ENCODE data around the gene CDKAL1.
"Not testable (repeated sequence)": the region's sequence is repeated elsewhere in the genome, so short reads cannot be mapped to it uniquely, and the experiment has no call there.

Gene CDKAL1

DNA sequence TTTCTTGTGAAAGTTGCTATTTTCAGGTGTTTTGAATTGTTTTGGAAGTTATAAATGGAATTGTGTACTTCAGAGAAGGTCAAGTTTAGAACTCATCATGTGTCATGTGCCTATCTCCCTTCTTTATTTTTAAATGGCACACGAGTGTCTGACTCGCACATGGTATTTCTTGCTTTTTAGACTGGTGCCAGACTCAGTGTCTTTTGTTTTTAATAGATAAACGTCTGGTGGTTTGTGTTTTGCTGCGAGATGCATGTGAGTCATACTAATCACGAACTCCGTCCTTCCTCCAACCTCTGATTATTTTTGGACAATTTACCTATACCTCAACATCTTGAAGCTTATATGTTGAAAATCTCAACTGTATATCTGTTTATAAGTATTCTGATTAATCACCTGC, 292.1 kb downstream of the CDKAL1 start:
- H3K4me3 ChIP-seq (ENCODE audit: low read depth, low read length), result no peak overlapping the region

DNA sequence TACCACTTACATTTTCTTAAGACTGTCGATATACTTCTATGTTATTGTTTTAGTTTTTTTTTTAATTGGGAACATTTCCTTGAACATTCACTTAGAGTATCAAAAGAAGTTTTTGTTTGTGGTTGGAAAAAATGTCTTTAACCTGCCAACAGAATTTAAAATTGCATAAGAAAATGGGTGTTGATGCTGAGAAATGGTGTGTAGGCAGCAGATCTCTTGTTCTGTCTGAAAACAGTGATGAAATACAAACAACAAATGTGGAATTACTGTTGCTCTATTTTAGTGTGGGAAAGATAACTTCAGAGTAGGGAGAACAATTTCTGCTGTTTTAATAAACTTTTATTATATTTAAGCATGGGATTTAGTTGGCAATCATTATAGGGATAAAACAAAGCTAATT, 293.5 kb downstream of the CDKAL1 start:
- no peak overlapping the region for H3K4me3 ChIP-seq (ENCODE audit: low read depth, low read length)

DNA sequence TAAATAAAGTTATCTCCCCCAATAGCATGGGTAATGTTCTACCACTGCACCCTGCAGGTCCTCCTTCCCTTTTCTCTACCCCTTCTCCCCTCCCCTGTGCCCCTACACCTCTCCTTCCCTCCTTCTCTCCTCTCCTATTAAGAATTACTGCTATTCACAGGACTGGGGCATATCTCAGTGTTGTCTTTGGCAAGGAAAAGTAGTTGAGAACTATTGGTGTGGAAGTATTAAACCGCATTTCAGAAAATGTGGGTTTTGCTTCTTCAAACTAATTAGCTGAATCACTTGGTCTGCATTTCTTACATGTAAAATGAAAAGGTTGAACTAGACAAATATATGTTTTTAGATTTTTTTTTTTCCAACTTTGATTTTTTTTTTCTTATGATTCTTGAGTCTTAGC, 296.3 kb downstream of the CDKAL1 start:
- no peak overlapping the region for H3K4me3 ChIP-seq (ENCODE audit: low read depth, low read length)

DNA sequence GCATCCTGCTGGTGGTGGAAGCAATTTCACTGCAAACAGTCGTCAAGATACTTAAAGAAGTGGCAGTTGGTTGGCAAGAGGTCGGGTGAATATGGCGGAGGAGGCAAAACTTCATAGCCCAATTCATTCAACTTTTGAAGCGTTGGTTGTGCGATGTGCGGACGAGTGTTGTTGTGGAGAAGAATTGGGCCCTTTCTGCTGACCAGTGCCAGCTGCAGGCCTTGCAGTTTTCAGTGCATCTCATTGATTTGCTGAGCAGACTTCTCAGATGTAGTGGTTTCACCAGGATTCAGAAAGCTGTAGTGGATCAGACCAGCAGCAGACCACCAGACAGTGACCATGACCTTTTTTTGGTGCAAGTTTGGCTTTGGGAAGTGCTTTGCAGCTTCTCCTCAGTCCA, 297.0 kb downstream of the CDKAL1 start:
- H3K4me3 ChIP-seq (ENCODE audit: low read depth, low read length), result not testable (repeated sequence)

DNA sequence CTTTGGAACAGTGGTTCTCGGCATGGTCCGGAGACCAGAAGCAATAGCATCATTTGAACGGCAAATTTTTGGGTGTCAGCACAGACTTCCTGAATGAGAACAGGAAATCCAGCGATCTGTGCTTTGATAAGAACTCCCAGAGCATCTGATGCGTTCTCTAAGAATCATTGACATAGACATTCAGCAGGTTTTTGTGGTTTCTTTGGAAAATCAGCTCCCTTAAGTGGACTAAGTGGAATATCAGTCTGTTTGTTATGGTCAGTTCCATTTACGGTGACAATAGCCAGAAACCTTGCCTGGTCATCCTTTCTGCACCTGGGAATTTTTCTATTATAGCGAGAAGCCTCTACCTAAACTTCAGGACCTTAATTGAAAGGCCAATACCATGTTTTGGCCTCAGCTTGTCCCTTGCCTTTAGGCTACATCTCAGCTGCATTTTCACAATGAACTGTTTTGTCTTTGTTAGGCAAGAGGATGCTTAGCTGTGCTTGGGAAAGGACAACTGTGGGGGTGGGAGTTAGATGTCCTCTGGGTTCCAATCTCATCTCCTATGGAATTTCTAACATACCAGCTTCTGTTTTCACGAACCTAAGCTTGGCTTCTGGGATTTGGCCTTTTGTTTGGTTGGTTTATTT, 299.7 kb downstream of the CDKAL1 start:
- no peak overlapping the region for H3K4me3 ChIP-seq (ENCODE audit: low read depth, low read length)

DNA sequence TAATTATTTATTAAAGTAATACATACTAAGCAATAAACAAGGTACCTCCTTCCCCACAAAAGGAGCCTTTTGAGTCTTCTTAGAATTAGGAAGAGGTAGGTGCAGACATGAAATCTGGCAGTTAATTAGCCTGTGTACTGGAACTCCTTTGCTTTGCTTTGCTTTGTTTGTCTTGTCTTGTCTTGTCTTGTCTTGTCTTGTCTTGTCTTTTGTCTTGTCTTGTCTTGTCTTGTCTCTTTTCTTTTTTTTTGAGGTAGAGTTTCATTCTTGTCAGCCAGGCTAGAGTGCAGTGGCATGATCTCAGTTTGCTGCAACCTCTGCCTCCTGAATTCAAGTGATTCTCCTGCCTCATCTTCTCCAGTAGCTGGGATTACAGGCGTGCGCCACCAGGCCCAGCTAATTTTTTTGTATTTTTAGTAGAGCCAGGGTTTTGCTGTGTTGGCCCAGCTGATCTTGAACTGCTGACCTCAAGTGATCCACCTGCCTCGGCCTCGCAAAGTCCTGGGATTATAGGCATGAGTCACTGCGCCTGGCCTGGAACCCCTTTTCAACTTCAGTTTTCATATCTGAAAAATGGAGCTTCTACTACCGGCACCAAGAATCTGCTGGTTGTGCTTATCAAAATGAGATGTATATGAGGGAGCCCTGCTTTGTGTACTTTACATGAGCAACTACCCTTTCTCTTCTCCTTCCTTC, 301.2 kb downstream of the CDKAL1 start:
- no peak overlapping the region for H3K4me3 ChIP-seq (ENCODE audit: low read depth, low read length)

DNA sequence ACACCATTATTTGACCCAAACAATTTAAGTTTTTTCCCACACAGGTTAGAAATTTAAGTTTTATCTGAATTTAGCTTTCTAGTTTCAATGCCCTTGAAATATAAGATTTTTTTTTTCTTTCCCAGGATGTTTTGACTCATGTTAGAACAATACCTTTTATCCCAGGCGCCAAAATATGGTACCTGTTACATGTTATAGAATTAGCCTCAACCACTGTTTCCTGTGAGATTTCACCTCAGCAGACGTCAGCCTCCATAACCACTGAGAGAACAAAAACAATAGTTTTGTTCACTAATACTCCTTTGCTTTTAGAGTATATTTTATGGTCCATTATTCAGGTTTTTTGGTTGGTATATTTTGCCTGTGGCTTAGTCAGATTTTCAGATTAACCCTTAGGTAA, 302.9 kb downstream of the CDKAL1 start:
- no peak overlapping the region for H3K4me3 ChIP-seq (ENCODE audit: low read depth, low read length)

DNA sequence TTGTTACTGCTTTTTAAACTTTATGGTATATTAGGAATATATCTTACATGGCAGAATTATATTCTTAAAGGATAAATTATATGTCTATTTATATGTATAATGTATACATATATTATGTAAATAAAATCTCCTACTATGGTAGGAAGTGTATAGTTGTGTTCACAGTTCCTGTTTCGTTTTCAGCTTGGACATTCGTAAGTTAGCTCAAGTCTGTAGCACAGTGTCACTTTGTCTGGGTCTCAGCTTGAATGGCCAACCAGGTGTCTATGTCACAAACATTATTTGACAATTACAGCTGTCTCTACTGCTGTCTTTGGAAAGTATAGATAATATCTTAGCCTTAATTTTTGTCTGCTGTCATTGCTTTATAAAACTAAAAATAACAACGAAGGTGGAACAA, 303.9 kb downstream of the CDKAL1 start:
- no peak overlapping the region for H3K4me3 ChIP-seq (ENCODE audit: low read depth, low read length)

DNA sequence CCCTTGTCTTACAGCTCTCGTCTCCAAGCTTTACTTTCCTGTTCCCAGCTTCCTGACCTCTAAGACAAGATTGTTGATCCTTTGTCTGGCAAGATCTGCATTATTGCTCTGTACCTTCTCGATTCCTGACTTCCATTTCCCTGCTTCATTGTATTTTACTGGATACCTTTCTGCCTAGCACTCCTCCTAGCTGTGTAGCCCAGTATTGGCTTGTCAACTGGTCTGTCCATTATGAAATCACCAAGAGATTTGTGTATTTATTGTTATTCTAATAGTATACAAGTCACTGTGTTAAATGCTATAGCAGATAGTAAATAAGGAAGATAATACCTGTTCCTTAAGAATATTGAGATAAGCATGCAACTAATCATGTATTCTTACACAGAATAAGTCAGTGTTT, 305.4 kb downstream of the CDKAL1 start:
- no peak overlapping the region for H3K4me3 ChIP-seq (ENCODE audit: low read depth, low read length)

DNA sequence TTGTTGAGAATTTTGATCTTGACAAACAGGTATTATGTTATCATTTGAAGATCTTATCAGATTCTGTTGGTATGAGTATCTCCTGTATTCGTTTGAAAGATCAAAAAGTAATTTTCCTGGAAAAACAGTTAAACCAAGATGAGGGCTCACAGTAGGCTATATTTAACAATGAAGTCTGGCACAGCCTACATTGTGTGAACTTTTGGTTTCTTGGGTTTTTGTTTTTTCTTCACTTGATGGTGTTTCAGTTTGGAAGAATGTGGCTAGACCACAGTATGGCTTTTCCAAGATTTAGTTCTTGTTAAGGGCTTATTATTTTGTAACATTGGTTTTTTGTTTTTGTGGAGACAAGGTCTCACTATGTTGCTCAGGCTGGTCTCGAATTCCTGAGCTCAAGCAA, 306.4 kb downstream of the CDKAL1 start:
- H3K4me3 ChIP-seq (ENCODE audit: low read depth, low read length), result no peak overlapping the region

DNA sequence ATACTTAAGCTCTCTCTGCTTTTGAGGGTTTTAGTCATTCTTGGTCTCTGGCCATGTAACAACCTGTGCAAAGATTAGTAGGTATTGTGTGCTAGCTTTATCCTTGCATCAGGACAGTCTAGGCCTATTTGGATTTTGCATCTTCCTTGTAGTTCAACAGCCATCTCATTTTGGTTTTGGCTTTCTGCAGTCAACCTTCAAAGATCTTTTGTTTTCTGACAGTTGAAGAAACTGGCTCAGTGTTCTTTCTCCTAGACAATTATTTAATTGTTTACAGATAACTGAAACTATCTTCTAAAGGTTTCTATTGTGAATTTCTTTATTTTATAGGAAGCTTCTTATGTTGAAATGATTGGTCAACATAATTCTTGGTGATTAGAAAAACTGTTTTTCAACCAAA, 307.5 kb downstream of the CDKAL1 start:
- H3K4me3 ChIP-seq (ENCODE audit: low read depth, low read length), result no peak overlapping the region

DNA sequence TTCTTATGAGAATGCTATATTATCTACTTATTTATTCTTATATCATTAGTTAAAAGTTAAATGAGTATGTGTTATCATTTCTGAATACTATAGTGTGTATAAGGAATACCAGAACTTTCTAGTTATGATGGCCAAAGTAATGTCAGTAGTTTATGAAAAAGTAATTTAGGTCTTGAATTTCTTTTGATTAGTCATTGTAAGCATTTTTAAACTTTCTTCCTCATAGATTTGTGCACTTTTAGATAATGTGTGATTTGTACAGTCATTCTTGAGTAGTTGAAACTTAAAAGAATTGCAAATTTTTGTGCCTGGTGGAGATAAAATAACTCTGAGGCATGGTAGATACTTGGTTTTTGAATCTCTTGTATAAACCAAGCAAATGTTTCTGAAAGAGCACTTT, 311.3 kb downstream of the CDKAL1 start:
- H3K4me3 ChIP-seq (ENCODE audit: low read depth, low read length), result no peak overlapping the region

DNA sequence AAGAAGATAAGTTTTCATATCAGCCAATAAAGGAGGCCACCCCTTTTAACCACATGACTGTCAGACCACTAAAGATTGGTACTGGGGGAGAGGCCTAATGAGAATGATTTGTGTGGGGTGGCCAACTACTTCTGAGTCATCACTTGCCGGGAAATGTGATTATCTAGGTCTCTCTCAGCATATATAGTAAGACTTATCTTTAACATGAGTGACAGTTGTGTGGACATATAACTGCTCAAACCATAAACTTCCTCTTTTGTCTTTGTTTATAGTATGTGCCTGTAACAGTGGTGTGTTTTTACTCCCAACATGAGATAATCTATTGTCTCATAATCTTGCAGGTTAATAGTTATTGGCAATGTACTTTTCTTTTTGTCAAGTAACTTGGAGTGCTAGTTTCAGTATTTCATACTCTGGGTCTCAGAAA, 312.4 kb downstream of the CDKAL1 start:
- H3K4me3 ChIP-seq (ENCODE audit: low read depth, low read length), result no peak overlapping the region

DNA sequence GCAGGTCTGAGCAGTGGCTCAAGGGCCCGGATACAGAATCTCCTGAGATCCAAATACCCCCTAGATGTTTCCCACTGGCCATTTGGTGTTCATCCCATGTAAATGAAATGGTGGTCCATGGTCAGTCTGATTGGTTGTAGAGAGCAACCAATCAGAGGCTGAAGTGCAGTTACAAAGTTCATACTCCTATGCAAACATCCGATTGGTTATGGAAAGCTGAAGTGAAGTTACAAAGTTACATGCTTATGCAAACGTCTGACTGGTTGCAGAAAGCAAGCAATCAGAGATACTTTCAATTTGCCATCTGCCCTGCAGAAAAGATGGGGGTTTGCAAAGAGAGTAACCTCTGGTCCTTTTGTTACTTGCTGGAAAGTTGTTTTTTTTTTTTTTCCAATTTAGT, 313.6 kb downstream of the CDKAL1 start:
- no peak overlapping the region for H3K4me3 ChIP-seq (ENCODE audit: low read depth, low read length)

DNA sequence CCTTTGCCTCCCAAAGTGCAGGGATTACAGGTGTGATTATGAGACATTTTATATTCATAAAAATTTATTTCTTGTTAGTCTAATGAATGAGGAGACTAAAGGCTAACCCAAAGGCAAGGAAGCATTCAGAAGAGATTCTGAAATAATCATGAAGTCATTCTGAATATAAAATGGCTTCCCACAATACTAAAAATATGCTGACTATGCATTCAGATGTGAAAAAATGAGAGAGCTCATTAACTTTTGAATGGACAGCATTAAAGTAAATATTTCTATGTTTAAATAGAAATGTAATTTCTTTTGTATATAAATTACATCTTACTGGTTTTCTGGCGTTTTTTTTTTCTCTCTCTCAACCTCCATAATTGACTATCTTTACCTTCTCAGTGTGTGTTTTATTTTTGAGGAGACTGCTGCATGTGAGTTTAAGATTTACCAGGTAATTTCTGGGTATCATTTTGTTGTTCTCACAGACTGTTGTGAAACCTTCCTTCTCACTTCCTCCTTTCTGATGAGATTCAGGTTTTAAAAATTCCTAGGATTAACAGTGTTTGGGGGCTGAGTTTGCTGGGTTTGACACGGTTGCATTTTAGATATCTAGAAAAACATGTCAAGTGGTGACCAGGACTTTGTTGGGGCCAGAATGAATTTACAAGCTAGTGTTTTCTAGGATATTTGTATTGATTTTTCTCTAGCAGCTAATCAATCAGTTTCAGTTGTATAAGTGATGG, 316.6 kb downstream of the CDKAL1 start:
- no peak overlapping the region for H3K4me3 ChIP-seq (ENCODE audit: low read depth, low read length)

DNA sequence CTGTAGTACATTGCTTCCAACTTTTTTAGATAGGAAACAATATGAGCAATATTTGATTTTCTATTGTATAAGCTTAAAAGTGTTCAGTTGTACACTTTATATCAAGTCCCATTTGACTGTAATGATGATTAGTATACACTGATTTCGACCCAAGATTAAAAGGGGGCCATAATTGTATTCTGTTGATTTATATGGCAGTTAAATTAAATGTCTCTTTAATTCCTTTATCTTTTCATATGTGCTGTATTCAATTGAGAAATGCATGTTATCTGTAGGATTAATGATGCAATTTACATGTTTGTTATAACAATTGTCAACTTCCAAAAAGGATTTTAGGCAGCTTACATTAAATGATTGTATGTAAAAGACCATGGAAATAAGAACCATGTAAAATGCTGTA, 317.5 kb downstream of the CDKAL1 start:
- H3K4me3 ChIP-seq (ENCODE audit: low read depth, low read length), result no peak overlapping the region

DNA sequence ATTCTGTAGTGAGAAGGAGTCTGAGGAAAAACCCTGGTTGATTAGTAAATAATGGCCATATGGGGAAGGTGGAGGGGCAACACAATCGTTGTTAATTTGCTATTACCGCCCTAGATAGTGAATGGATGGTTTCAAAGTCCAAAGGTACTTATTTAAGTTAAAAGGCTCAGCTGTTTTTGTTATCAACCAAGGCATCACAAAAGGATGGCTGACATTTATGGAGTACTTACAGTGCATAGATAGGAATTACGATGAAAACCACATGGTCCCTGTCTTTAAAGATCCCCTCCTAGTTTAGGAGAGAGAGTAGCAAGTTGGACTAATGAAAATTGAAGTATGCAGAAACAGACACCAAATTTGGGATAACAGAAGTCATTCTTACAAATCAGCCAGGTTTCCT, 319.6 kb downstream of the CDKAL1 start:
- no peak overlapping the region for H3K4me3 ChIP-seq (ENCODE audit: low read depth, low read length)

DNA sequence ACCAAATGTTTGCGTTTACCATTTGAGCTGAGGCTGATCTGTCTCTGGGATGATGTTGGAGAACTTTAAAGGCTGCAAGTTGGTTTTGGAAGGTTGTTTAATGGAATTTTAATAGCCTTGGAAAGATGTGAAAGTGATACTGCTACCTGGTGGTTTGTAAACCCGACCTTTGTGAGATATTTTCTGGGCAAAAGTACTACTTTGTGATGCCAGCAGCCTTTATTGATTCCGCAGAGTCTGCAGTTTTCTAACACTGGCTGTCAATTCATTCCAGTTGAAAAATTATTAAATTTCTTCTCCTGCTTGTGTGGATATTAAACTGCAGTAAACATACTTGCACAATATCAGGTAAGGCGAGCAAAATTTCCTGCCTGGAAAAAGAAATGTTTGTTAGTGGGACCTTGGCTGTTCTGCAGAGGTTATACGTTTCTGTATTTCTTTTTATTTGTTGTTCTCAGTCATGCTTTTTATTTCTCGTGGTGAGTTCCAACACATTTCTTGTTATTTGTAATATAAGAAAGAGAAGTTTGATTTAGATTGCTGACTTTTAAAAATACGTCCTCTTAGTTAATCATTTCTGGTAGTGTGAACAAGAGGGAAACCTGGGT, 322.5 kb downstream of the CDKAL1 start:
- H3K4me3 ChIP-seq (ENCODE audit: low read depth, low read length), result no peak overlapping the region

DNA sequence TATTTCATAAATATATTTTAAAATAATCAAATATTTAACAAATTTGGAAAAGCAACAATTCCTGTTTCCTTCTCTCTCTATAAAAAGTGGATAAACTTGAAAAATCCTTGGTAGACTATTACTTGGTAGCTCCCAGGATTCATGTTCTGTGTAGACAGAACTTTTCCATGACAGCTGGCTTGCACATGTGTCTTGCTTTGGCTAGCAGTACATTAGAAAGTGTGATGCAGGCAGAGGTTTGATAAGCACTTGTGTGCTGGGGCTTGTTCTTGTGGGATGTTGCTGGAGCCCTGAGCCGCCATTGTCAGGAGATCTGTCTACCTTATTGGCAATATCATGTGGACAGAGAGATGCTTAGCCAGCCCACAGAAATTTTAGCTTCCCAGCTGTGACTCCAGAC, 327.2 kb downstream of the CDKAL1 start:
- no peak overlapping the region for H3K4me3 ChIP-seq (ENCODE audit: low read depth, low read length)

DNA sequence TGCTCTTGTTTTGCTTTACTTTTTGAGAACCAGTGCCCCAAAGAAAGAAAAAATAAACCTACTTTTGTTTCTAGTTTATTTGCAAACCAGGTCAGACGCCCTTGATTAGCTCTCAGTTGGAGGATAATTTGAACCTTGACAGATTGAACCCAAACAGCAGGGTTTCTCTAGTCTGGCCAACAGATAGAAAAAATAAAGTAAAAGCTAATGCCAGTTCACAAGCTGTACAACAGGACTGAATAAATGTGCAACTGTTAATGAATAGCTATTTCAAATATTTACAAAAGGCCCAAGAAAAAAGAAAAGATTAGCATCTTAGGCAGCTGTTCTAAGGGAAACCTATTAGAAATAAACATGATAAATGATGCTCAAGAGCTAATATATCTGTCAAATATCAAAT, 331.8 kb downstream of the CDKAL1 start:
- no peak overlapping the region for H3K4me3 ChIP-seq (ENCODE audit: low read depth, low read length)

DNA sequence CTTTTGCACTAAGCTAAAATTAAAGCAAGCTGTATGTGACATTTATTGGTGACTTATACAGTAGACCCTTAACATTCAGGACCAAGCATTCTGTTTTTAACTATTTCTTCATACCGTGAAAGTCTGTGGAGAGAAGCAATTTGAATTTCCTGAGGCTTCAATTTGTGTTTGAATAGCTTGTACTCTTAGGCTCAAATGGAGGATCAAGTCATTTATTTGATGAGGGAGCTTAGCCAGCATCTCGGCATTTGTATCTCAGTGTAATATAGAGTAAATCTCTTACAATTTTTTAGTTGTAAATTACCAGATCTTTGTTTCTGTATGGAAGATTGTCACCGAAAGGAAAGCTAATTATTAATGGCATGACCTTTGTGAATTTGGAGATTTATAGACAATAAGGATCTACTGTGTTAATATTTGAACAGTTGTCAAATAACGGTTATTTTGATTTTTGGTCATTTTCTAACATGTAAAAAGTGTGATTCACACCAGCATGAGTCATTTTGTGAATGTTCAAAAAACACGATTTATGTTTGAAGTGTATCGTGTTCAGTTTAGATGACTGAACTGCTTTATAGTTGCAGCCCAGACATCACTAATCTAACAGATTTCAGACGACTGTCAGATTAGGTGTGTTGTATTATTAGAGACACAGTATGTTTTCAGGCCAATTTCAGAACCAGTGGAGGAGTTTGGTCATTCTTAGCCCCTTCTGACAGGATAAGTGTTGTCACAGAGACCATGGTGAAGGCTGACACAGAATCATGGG, 332.9 kb downstream of the CDKAL1 start:
- no peak overlapping the region for H3K4me3 ChIP-seq (ENCODE audit: low read depth, low read length)
